Nephron progenitor cell (in vitro differentiated cells): ENCODE measurements around the gene SMCO2.

ENCODE experiments used
- DNase-seq: peaks from one replicate; pipeline ENCODE4 v3.0.0; 2021
- H3K27ac Mint-ChIP-seq: 2 replicates; pipeline ENCODE4 v1.8.0; 2021; ENCODE audit warnings: mild to moderate bottlenecking, moderate library complexity, mixed read lengths
- H3K27me3 Mint-ChIP-seq: 2 replicates; pipeline ENCODE4 v1.8.0; 2021; ENCODE audit warnings: mild to moderate bottlenecking, low read depth, mixed read lengths; ENCODE audit not compliant: poor library complexity
- H3K36me3 Mint-ChIP-seq: 2 replicates; pipeline ENCODE4 v1.8.0; 2021; ENCODE audit warnings: low read depth, mixed read lengths
- H3K4me1 Mint-ChIP-seq: 2 replicates; pipeline ENCODE4 v1.8.0; 2021; ENCODE audit warnings: mixed read lengths
- H3K4me3 Mint-ChIP-seq: 2 replicates; pipeline ENCODE4 v1.8.0; 2021; ENCODE audit warnings: mild to moderate bottlenecking, moderate library complexity, mixed read lengths
- H3K9me3 Mint-ChIP-seq: 2 replicates; pipeline ENCODE4 v1.8.0; 2021; ENCODE audit warnings: mild to moderate bottlenecking, moderate library complexity, mixed read lengths
- CTCF ChIP-seq: fragments of 200-600 bp; sonication (generic); IDR thresholded peaks from 2 replicates; pipeline ENCODE4 v1.5.0; 2021; ENCODE audit warnings: antibody characterized with exemption

SMCO2 gene

GRCh38 chr12:27449026-27449425 is 2.5 kb downstream of the SMCO2 start:
- Mint-ChIP-seq H3K4me3 (no peak overlapping the region), H3K27me3 (peaks cover 10% of the 10 kb centered on the region), H3K9me3 (peaks cover 16% of the 10 kb centered on the region), H3K36me3 (no peaks in the 10 kb centered on the region), H3K27ac (no peak overlapping the region), H3K4me1 (no peaks in the 10 kb centered on the region)
- DNase-seq, result no peak
- no peak for TF ChIP-seq CTCF

- no peak for TF ChIP-seq CTCF
- peaks cover 16% of the 10 kb centered on the region for H3K9me3 Mint-ChIP-seq
These were observed 3.5 kb downstream of the SMCO2 start for GRCh38 chr12:27449893-27450534.

GRCh38 chr12:27451036-27451825 is 4.7 kb downstream of the SMCO2 start:
- Mint-ChIP-seq H3K4me3 (no peak overlapping the region), H3K27me3 (peaks cover 13% of the 10 kb centered on the region), H3K4me1 (no peaks in the 10 kb centered on the region), H3K36me3 (no peaks in the 10 kb centered on the region), H3K27ac (no peak overlapping the region), H3K9me3 (peaks cover 10% of the 10 kb centered on the region)
- TF ChIP-seq CTCF, result no peak
- DNase-seq, result no peak

More at GRCh38 chr12:27449893-27450534, 3.5 kb downstream of the SMCO2 start:
- Mint-ChIP-seq H3K4me3 (no peak overlapping the region), H3K27ac (no peak overlapping the region), H3K36me3 (no peaks in the 10 kb centered on the region), H3K4me1 (no peaks in the 10 kb centered on the region), H3K27me3 (peaks cover 13% of the 10 kb centered on the region)
- DNase-seq, result no peak

- Mint-ChIP-seq H3K27me3 (peaks cover 9% of the 10 kb centered on the region), H3K4me3 (no peak overlapping the region), H3K36me3 (no peaks in the 10 kb centered on the region), H3K9me3 (no peaks in the 10 kb centered on the region), H3K4me1 (no peaks in the 10 kb centered on the region), H3K27ac (no peak overlapping the region)
- TF ChIP-seq CTCF, result no peak
- DNase-seq, result no peak
These were observed 6.9 kb downstream of the SMCO2 start for GRCh38 chr12:27453421-27453820.

GRCh38 chr12:27455589-27455988 is 9.1 kb downstream of the SMCO2 start:
- Mint-ChIP-seq H3K27ac (no peak overlapping the region), H3K4me1 (no peaks in the 10 kb centered on the region), H3K27me3 (peaks cover 6% of the 10 kb centered on the region), H3K4me3 (no peak overlapping the region), H3K36me3 (no peaks in the 10 kb centered on the region), H3K9me3 (no peaks in the 10 kb centered on the region)
- no peak for DNase-seq
- TF ChIP-seq CTCF, result no peak
